DOHH2 (cell line): Measurements from ENCODE around the gene SYNPO2L.

ENCODE experiments used
- H3F3A ChIP-seq: fragments of 200-600 bp; sonication (generic), shearing (Covaris generic); 2 replicates; pipeline ENCODE4 v1.6.0; 2016; ENCODE audit warnings: antibody characterized with exemption, mild to moderate bottlenecking; ENCODE audit not compliant: control insufficient read depth, insufficient read depth
- H3K27ac ChIP-seq: fragments of 200-600 bp; sonication (generic); 2 replicates; pipeline ENCODE4 v1.5.1; 2014; ENCODE audit warnings: low read depth, mild to moderate bottlenecking, low read length, moderate library complexity
- H3K27me3 ChIP-seq: fragments of 200-600 bp; sonication (generic); 2 replicates; pipeline ENCODE4 v1.6.1; 2014; ENCODE audit warnings: mild to moderate bottlenecking, low read length, mixed read lengths; ENCODE audit not compliant: control insufficient read depth
- H3K36me3 ChIP-seq: fragments of 200-600 bp; sonication (generic); 2 replicates; pipeline ENCODE4 v1.6.1; 2014; ENCODE audit warnings: mild to moderate bottlenecking, low read length, moderate library complexity, mixed read lengths; ENCODE audit not compliant: control insufficient read depth
- H3K4me1 ChIP-seq: fragments of 200-600 bp; sonication (generic); 2 replicates; pipeline ENCODE4 v1.6.1; 2014; ENCODE audit warnings: mild to moderate bottlenecking, low read length, mixed read lengths; ENCODE audit not compliant: control insufficient read depth
- H3K4me2 ChIP-seq: fragments of 200-600 bp; sonication (generic); 2 replicates; pipeline ENCODE4 v1.6.0; 2014; ENCODE audit warnings: mild to moderate bottlenecking, low read length, moderate library complexity
- H3K4me3 ChIP-seq: fragments of 200-600 bp; sonication (generic); 2 replicates; pipeline ENCODE4 v1.5.1; 2014; ENCODE audit warnings: mild to moderate bottlenecking, low read length, mixed read lengths
- H3K79me2 ChIP-seq: fragments of 200-600 bp; sonication (generic); 2 replicates; pipeline ENCODE4 v1.6.1; 2014; ENCODE audit warnings: mild to moderate bottlenecking, low read length, mixed read lengths; ENCODE audit not compliant: control insufficient read depth
- H3K9me2 ChIP-seq: fragments of 200-600 bp; sonication (generic); replicated peaks from 2 replicates; pipeline ENCODE4 v1.6.1; 2014; ENCODE audit warnings: mild to moderate bottlenecking, low read length, mixed read lengths; ENCODE audit not compliant: control insufficient read depth
- H3K9me3 ChIP-seq: fragments of 200-600 bp; sonication (generic); 2 replicates; pipeline ENCODE4 v1.6.1; 2014; ENCODE audit warnings: antibody characterized with exemption, low read length, mixed read lengths; ENCODE audit not compliant: control insufficient read depth, insufficient read depth
- H4K20me1 ChIP-seq: fragments of 200-600 bp; sonication (generic); 2 replicates; pipeline ENCODE4 v1.6.0; 2014; ENCODE audit warnings: low read depth, mild to moderate bottlenecking, antibody characterized with exemption, low read length, moderate library complexity; ENCODE audit not compliant: control insufficient read depth, insufficient read depth
- CTCF ChIP-seq: fragments of 200-600 bp; sonication (generic); IDR thresholded peaks from one replicate; pipeline ENCODE4 v1.5.1; 2014; ENCODE audit warnings: antibody characterized with exemption, mild to moderate bottlenecking, low read depth, low read length; ENCODE audit not compliant: poor library complexity, severe bottlenecking
- EZH2phosphoT487 ChIP-seq: fragments of 200-600 bp; sonication (generic); IDR thresholded peaks from 2 replicates; pipeline ENCODE4 v1.6.1; 2017; ENCODE audit warnings: borderline replicate concordance, mild to moderate bottlenecking, antibody characterized with exemption, low read length, moderate library complexity, mixed read lengths

The SYNPO2L gene

GRCh38 chr10:73650537-73651331 is 5.1 kb downstream of the SYNPO2L start:
- no peaks in the 10 kb centered on the region for H3K36me3 ChIP-seq
- H3K4me2 ChIP-seq, result peak overlapping the region; percentile 8; the same call in 1 of the 2 replicates
- TF ChIP-seq EZH2phosphoT487 (no peak), CTCF (no peak)
- no peak overlapping the region for H3K4me3 ChIP-seq
- H3K27me3 ChIP-seq, result no peaks in the 10 kb centered on the region
- peaks cover 22% of the 10 kb centered on the region for H3K4me1 ChIP-seq
- no peaks in the 10 kb centered on the region for H3K9me3 ChIP-seq
- no peaks in the 10 kb centered on the region for H3K79me2 ChIP-seq
- H3K9me2 ChIP-seq, result no peaks in the 10 kb centered on the region
- no peak overlapping the region for H3K27ac ChIP-seq
- H3F3A ChIP-seq, result no peaks in the 10 kb centered on the region
- H4K20me1 ChIP-seq, result no peaks in the 10 kb centered on the region

GRCh38 chr10:73649876-73650536 is 5.8 kb downstream of the SYNPO2L start:
- Histone ChIP-seq H3K4me3 (no peak overlapping the region), H3K27me3 (no peaks in the 10 kb centered on the region), H3K79me2 (no peaks in the 10 kb centered on the region), H3K36me3 (no peaks in the 10 kb centered on the region), H3K9me2 (no peaks in the 10 kb centered on the region), H3K4me1 (peaks cover 22% of the 10 kb centered on the region), H3K27ac (no peak overlapping the region), H3F3A (no peaks in the 10 kb centered on the region), H3K4me2 (peak overlapping the region; percentile 8; the same call in 1 of the 2 replicates), H3K9me3 (no peaks in the 10 kb centered on the region), H4K20me1 (no peaks in the 10 kb centered on the region)
- TF ChIP-seq CTCF, result no peak
- TF ChIP-seq EZH2phosphoT487, result no peak

GRCh38 chr10:73648975-73649829 is 6.6 kb downstream of the SYNPO2L start:
- no peaks in the 10 kb centered on the region for H3K27me3 ChIP-seq
- no peak overlapping the region for H3K4me2 ChIP-seq
- H3K36me3 ChIP-seq, result no peaks in the 10 kb centered on the region
- TF ChIP-seq CTCF, result no peak
- no peak for TF ChIP-seq EZH2phosphoT487
- no peaks in the 10 kb centered on the region for H3K9me3 ChIP-seq
- no peak overlapping the region for H3K27ac ChIP-seq
- no peaks in the 10 kb centered on the region for H3F3A ChIP-seq
- no peaks in the 10 kb centered on the region for H3K9me2 ChIP-seq
- H4K20me1 ChIP-seq, result no peaks in the 10 kb centered on the region
- peaks cover 22% of the 10 kb centered on the region for H3K4me1 ChIP-seq
- no peak overlapping the region for H3K4me3 ChIP-seq
- H3K79me2 ChIP-seq, result no peaks in the 10 kb centered on the region
